OCI-LY3 (cell line): Measurements from ENCODE around the gene MMRN1.

ENCODE experiments used
- EZH2phosphoT487 ChIP-seq: fragments of 200-600 bp; shearing (Covaris generic); IDR thresholded peaks from 2 replicates; pipeline ENCODE4 v1.6.1; 2018; ENCODE audit warnings: antibody characterized with exemption, mixed run types, low read depth
- TF ChIP-seq, protein P1 (sequence below): fragments of 200-600, 300-600 bp; sonication (generic); IDR thresholded peaks from 2 replicates; pipeline ENCODE4 v1.5.1; 2014; ENCODE audit warnings: antibody characterized with exemption, low read length, low read depth

DNA sequence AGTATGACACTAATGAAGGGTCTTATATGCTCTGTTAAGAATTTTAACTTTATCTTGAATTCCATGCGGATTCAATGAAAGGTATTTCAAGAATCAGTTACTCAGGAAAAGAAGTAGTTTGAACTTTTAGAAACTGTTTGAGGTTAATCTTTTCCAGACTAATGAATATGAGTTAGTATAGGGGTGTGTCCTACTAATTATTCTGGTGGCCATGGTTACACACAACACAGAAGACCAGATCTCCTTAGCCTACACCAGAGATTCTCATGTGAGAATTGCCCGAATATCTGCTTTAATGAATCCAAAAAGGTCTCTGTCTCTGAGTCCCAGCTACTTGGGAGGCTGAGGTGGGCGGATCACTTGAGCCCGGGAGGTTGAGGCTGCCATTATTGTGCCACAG, 100.4 kb downstream of the MMRN1 start:
- TF ChIP-seq, protein P1, sequence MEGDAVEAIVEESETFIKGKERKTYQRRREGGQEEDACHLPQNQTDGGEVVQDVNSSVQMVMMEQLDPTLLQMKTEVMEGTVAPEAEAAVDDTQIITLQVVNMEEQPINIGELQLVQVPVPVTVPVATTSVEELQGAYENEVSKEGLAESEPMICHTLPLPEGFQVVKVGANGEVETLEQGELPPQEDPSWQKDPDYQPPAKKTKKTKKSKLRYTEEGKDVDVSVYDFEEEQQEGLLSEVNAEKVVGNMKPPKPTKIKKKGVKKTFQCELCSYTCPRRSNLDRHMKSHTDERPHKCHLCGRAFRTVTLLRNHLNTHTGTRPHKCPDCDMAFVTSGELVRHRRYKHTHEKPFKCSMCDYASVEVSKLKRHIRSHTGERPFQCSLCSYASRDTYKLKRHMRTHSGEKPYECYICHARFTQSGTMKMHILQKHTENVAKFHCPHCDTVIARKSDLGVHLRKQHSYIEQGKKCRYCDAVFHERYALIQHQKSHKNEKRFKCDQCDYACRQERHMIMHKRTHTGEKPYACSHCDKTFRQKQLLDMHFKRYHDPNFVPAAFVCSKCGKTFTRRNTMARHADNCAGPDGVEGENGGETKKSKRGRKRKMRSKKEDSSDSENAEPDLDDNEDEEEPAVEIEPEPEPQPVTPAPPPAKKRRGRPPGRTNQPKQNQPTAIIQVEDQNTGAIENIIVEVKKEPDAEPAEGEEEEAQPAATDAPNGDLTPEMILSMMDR = no peak
- TF ChIP-seq EZH2phosphoT487 = no peak
